ENCODE results near the gene FAM117A. TPM values are rescaled to one million over a fixed set of nuclear protein-coding genes. Genes with fewer than 3 reads are reported as not detected.

The FAM117A gene
- total and polyA plus RNA-seq, 12 donors: 4.6 to 16.3 (median 10.3) TPM

- H3K9me3 ChIP-seq (replicated peaks in 1 of 3): no peaks in the 10 kb centered on the region
- no peaks in the 10 kb centered on the region for H3K27me3 ChIP-seq
- TF ChIP-seq CTCF (IDR thresholded peaks at IDR 0.05) (no peak), POLR2A (IDR thresholded peaks at IDR 0.05) (no peak)
- H3K4me3 ChIP-seq: no peak overlapping the region
- H3K4me1 ChIP-seq (replicated peaks in 1 of 2): peaks cover 0 to 18% of the 10 kb centered on the region in 2 donors
- H3K27ac ChIP-seq: no peak overlapping the region
- DNase-seq: no peak
- peaks cover 0 to 7% of the 10 kb centered on the region in 2 donors for H3K36me3 ChIP-seq (replicated peaks in 1 of 2)
- WGBS, 4 donors: 68 to 83% (median 78%) methylated on average over 3 of the region's 3 CpGs
- intact Hi-C loops (cut with DNase I): no loop called here
Measured at GRCh38 chr17:49664706-49665211, 99.2 kb downstream of the FAM117A start.

Other genes starting within 250 kb of the FAM117A start
- gene NXPH3, start 188.3 kb downstream of the FAM117A start, total RNA-seq: 1 to 10 TPM in 6 of 9 donors, under 1 TPM in 3; 0.30 to 6.1 (median 1.3) TPM
- gene NXPH3, start 188.3 kb downstream of the FAM117A start, polyA plus RNA-seq: 1 to 10 TPM in 1 of 3 donors, under 1 TPM in 2; 0.80 to 1.3 (median 0.88) TPM
- gene SPOP, start 86.0 kb downstream of the FAM117A start, total RNA-seq: 10 to 100 TPM; 44.0 to 86.4 (median 59.1) TPM
- 10 to 100 TPM; 22.4 to 47.8 (median 33.6) TPM for gene SPOP, start 86.0 kb downstream of the FAM117A start, polyA plus RNA-seq
- 10 to 100 TPM; 20.9 to 87.9 (median 37.4) TPM for gene SLC35B1, start 56.2 kb downstream of the FAM117A start, total RNA-seq
- 10 to 100 TPM; 41.6 to 87.2 (median 45.9) TPM for gene SLC35B1, start 56.2 kb downstream of the FAM117A start, polyA plus RNA-seq
- gene KAT7, start 24.6 kb upstream of the FAM117A start, total RNA-seq: 10 to 100 TPM; 27.5 to 54.7 (median 42.8) TPM
- 10 to 100 TPM in 1 of 3 donors, 1 to 10 TPM in 2; 5.2 to 32.5 (median 5.9) TPM for gene KAT7, start 24.6 kb upstream of the FAM117A start, polyA plus RNA-seq
- gene TAC4, start 83.9 kb upstream of the FAM117A start, total RNA-seq: under 1 TPM in 1 of 9 donors, not detected in 8; 0.90 TPM
- gene TAC4, start 83.9 kb upstream of the FAM117A start, polyA plus RNA-seq: under 1 TPM in 1 of 3 donors, not detected in 2; 0.40 TPM
- gene DLX4, start 205.1 kb upstream of the FAM117A start, total RNA-seq: under 1 TPM in 6 of 9 donors, not detected in 3; 0.18 to 0.96 (median 0.27) TPM
- gene DLX4, start 205.1 kb upstream of the FAM117A start, polyA plus RNA-seq: under 1 TPM; 0.10 to 0.48 (median 0.11) TPM
- under 1 TPM in 5 of 9 donors, not detected in 4; 0.36 to 0.83 (median 0.49) TPM for gene DLX3, start 231.1 kb upstream of the FAM117A start, total RNA-seq
- under 1 TPM; 0.07 to 0.24 (median 0.13) TPM for gene DLX3, start 231.1 kb upstream of the FAM117A start, polyA plus RNA-seq

Measured in adrenal gland (tissue), 12 donors.